Progenitor cell of endocrine pancreas (in vitro differentiated cells): ENCODE data around the gene SH3RF1. TPM values are rescaled to one million over a fixed set of nuclear protein-coding genes. Genes with fewer than 3 reads are reported as not detected.

Experiments used
- DNase-seq: peaks from one replicate; pipeline ENCODE4 v3.0.0; 2021; ENCODE audit warnings: low spot score; ENCODE audit not compliant: unreplicated experiment
- H3K27ac Mint-ChIP-seq: 2 replicates; pipeline ENCODE4 v1.8.0; 2021; ENCODE audit warnings: mild to moderate bottlenecking, moderate library complexity, mixed read lengths
- H3K27me3 Mint-ChIP-seq: 2 replicates; pipeline ENCODE4 v1.8.0; 2021; ENCODE audit warnings: mixed read lengths
- H3K36me3 Mint-ChIP-seq: 2 replicates; pipeline ENCODE4 v1.8.0; 2022; ENCODE audit warnings: mixed read lengths; ENCODE audit not compliant: insufficient read depth
- H3K4me1 Mint-ChIP-seq: 2 replicates; pipeline ENCODE4 v1.8.0; 2021; ENCODE audit warnings: low read depth, mixed read lengths
- H3K4me3 Mint-ChIP-seq: 2 replicates; pipeline ENCODE4 v1.8.0; 2021; ENCODE audit warnings: low read depth, mild to moderate bottlenecking, moderate library complexity, mixed read lengths
- H3K9me3 Mint-ChIP-seq: 2 replicates; pipeline ENCODE4 v1.8.0; 2021; ENCODE audit warnings: low read depth, mixed read lengths
- total RNA-seq: library from RNA; stranded (reverse); gene quantifications from 2 replicates; pipeline ENCODE4 v1.2.1, GENCODE V29; 2021
- TF ChIP-seq, protein P1 (sequence below): fragments of 200-600 bp; sonication (generic); IDR thresholded peaks from one replicate; pipeline ENCODE4 v1.5.0; 2021; ENCODE audit warnings: antibody characterized with exemption, mild to moderate bottlenecking; ENCODE audit not compliant: unreplicated experiment

Gene SH3RF1
- total RNA-seq, 1 donor from 2014 or later: 31.1 TPM

- Mint-ChIP-seq H3K4me1 (peaks cover 4% of the 10 kb centered on the region), H3K27me3 (no peaks in the 10 kb centered on the region), H3K4me3 (no peak overlapping the region), H3K9me3 (no peaks in the 10 kb centered on the region), H3K27ac (no peak overlapping the region), H3K36me3 (peaks cover 36% of the 10 kb centered on the region)
- DNase-seq: no peak
- TF ChIP-seq, protein P1, sequence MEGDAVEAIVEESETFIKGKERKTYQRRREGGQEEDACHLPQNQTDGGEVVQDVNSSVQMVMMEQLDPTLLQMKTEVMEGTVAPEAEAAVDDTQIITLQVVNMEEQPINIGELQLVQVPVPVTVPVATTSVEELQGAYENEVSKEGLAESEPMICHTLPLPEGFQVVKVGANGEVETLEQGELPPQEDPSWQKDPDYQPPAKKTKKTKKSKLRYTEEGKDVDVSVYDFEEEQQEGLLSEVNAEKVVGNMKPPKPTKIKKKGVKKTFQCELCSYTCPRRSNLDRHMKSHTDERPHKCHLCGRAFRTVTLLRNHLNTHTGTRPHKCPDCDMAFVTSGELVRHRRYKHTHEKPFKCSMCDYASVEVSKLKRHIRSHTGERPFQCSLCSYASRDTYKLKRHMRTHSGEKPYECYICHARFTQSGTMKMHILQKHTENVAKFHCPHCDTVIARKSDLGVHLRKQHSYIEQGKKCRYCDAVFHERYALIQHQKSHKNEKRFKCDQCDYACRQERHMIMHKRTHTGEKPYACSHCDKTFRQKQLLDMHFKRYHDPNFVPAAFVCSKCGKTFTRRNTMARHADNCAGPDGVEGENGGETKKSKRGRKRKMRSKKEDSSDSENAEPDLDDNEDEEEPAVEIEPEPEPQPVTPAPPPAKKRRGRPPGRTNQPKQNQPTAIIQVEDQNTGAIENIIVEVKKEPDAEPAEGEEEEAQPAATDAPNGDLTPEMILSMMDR: no peak
Observed at GRCh38 chr4:169116270-169116901, 154.4 kb downstream of the SH3RF1 start.

- H3K9me3 Mint-ChIP-seq: no peaks in the 10 kb centered on the region
- H3K4me3 Mint-ChIP-seq: no peak overlapping the region
- peaks cover 4% of the 10 kb centered on the region for H3K4me1 Mint-ChIP-seq
- no peaks in the 10 kb centered on the region for H3K27me3 Mint-ChIP-seq
- TF ChIP-seq, protein P1: no peak
- no peak for DNase-seq
- H3K27ac Mint-ChIP-seq: no peak overlapping the region
- peaks cover 33% of the 10 kb centered on the region for H3K36me3 Mint-ChIP-seq
Observed at GRCh38 chr4:169115897-169116254, 154.9 kb downstream of the SH3RF1 start.

DNA sequence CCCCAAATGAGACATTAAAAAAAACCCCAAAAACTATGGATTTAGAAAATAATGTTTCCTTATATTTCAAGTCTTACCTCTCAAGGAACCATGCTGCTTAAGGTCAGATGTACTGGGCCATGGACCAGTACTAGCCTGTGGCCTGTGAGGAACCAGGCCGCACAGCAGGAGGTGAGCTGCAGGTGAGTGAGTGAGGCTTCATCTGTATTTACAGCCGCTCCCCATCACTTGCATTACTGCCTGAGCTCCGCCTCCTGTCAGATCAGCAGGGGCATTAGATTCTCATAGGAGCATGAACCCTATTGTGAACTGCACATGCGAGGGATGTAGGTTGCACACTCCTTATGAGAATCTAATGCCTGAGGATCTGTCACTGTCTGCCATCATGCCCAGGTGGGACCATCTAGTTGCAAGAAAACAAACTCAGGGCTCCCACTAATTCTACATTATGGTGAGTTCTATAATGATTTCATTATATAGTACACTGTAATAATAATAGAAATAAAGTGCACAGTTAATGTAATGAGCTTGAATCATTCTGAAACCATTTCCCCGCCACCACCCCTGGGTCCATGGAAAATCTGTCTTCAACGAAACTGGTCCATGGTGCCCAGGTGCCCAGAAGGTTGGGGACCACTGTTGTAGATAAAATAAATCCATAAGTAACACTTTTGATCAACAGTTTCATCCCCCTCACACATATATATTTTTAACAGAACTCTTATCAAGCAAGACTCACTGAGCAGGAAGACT is 155.4 kb downstream of the SH3RF1 start:
- H3K9me3 Mint-ChIP-seq: no peaks in the 10 kb centered on the region
- H3K4me1 Mint-ChIP-seq: peaks cover 4% of the 10 kb centered on the region
- H3K4me3 Mint-ChIP-seq: no peak overlapping the region
- TF ChIP-seq, protein P1: no peak
- H3K27me3 Mint-ChIP-seq: no peaks in the 10 kb centered on the region
- H3K36me3 Mint-ChIP-seq: peaks cover 34% of the 10 kb centered on the region
- no peak overlapping the region for H3K27ac Mint-ChIP-seq
- DNase-seq: no peak

DNA sequence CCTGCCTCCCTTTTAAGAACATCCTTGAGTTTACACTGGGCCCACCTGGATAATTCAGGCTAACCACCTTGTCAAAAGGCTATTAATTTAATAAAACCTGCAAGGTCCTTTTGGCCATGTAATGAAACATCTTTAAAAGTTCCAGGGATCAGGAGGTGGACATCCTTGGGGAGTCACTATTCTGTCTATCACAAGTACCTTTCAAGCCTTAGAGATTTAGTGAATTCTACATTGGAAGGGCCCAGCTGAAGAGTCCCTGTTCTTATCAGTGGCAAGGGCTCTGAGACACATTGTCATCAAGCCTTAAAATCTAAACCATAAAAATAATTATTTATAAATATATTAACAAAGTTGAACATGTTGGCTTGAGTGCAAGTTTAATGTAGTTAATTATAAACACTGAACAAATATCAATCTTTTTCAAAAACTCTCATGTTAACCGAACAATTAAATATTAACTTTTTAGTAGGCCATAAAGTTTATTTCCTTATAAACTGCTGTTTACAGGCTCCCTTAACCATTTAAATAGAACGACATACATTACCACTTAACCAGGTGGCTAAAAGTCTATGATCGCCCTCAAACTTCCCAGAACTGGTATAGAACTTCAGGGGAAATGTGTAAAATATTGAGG is 156.3 kb downstream of the SH3RF1 start:
- Mint-ChIP-seq H3K27ac (no peak overlapping the region), H3K27me3 (no peaks in the 10 kb centered on the region)

GRCh38 chr4:169110633-169111032 is 160.1 kb downstream of the SH3RF1 start:
- Mint-ChIP-seq H3K4me3 (no peak overlapping the region), H3K9me3 (no peaks in the 10 kb centered on the region), H3K36me3 (peaks cover 35% of the 10 kb centered on the region), H3K4me1 (peaks cover 3% of the 10 kb centered on the region), H3K27ac (peak overlapping the region; percentile 27), H3K27me3 (no peaks in the 10 kb centered on the region)
- TF ChIP-seq, protein P1: no peak
- DNase-seq: no peak

More for the DNA sequence above, 156.3 kb downstream of the SH3RF1 start:
- H3K4me1 Mint-ChIP-seq: peaks cover 4% of the 10 kb centered on the region
- no peak overlapping the region for H3K4me3 Mint-ChIP-seq
- H3K9me3 Mint-ChIP-seq: no peaks in the 10 kb centered on the region
- no peak for DNase-seq
- H3K36me3 Mint-ChIP-seq: peaks cover 35% of the 10 kb centered on the region
- TF ChIP-seq, protein P1: no peak
